ENCODE measurements around the gene ISY1.
"Not testable (repeated sequence)": the region's sequence is repeated elsewhere in the genome, so short reads cannot be mapped to it uniquely, and the experiment has no call there.

ISY1 gene

GRCh38 chr3:129176051-129176450 is 15.2 kb upstream of the ISY1 start:
- Mint-ChIP-seq H3K9me3 (no peaks in the 10 kb centered on the region), H3K27me3 (ENCODE audit: low read depth) (no peaks in the 10 kb centered on the region), H3K27ac (peak overlapping the region in 1 of 3 experiments; percentile 9), H3K4me1 (peaks cover 40% of the 10 kb centered on the region), H3K4me3 (no peak overlapping the region), H3K36me3 (ENCODE audit: low read depth) (peaks cover 46% of the 10 kb centered on the region)
- TF ChIP-seq CTCF (IDR thresholded peaks at IDR 0.05; ENCODE audit: unreplicated experiment in 3 of 3) = no peak

- no peaks in the 10 kb centered on the region for H3K9me3 Mint-ChIP-seq
- peaks cover 55% of the 10 kb centered on the region for H3K36me3 Mint-ChIP-seq (ENCODE audit: low read depth)
- no peak overlapping the region for H3K27ac Mint-ChIP-seq
- no peak for TF ChIP-seq CTCF (IDR thresholded peaks at IDR 0.05; ENCODE audit: unreplicated experiment in 3 of 3)
- no peak overlapping the region for H3K4me3 Mint-ChIP-seq
- no peaks in the 10 kb centered on the region for H3K27me3 Mint-ChIP-seq (ENCODE audit: low read depth)
- peaks cover 27% of the 10 kb centered on the region for H3K4me1 Mint-ChIP-seq
Observed at GRCh38 chr3:129173725-129174124, 12.9 kb upstream of the ISY1 start.

GRCh38 chr3:129173206-129173605 is 12.3 kb upstream of the ISY1 start:
- H3K27ac Mint-ChIP-seq = no peak overlapping the region
- H3K27me3 Mint-ChIP-seq (ENCODE audit: low read depth) = no peaks in the 10 kb centered on the region
- H3K9me3 Mint-ChIP-seq = no peaks in the 10 kb centered on the region
- TF ChIP-seq CTCF (IDR thresholded peaks at IDR 0.05; ENCODE audit: unreplicated experiment in 3 of 3) = no peak
- peaks cover 24% of the 10 kb centered on the region for H3K4me1 Mint-ChIP-seq
- no peak overlapping the region for H3K4me3 Mint-ChIP-seq
- H3K36me3 Mint-ChIP-seq (ENCODE audit: low read depth) = peaks cover 53% of the 10 kb centered on the region

- peaks cover 16% of the 10 kb centered on the region for H3K4me1 Mint-ChIP-seq
- no peak for TF ChIP-seq CTCF (IDR thresholded peaks at IDR 0.05; ENCODE audit: unreplicated experiment in 3 of 3)
- no peak overlapping the region for H3K27ac Mint-ChIP-seq
- no peak overlapping the region for H3K4me3 Mint-ChIP-seq
- peaks cover 50% of the 10 kb centered on the region for H3K36me3 Mint-ChIP-seq (ENCODE audit: low read depth)
- no peaks in the 10 kb centered on the region for H3K9me3 Mint-ChIP-seq
- no peaks in the 10 kb centered on the region for H3K27me3 Mint-ChIP-seq (ENCODE audit: low read depth)
Observed at GRCh38 chr3:129166579-129167332, 5.9 kb upstream of the ISY1 start.

GRCh38 chr3:129165594-129165993 is 4.7 kb upstream of the ISY1 start:
- peaks cover 17% of the 10 kb centered on the region for H3K4me1 Mint-ChIP-seq
- not testable (repeated sequence) for H3K27me3 Mint-ChIP-seq (ENCODE audit: low read depth)

GRCh38 chr3:129164500-129164899 is 3.6 kb upstream of the ISY1 start:
- H3K27me3 Mint-ChIP-seq (ENCODE audit: low read depth) = no peaks in the 10 kb centered on the region
- no peak for TF ChIP-seq CTCF (IDR thresholded peaks at IDR 0.05; ENCODE audit: unreplicated experiment in 3 of 3)
- H3K4me3 Mint-ChIP-seq = peak overlapping the region in 2 of 3 experiments; percentile 14 to 30
- H3K9me3 Mint-ChIP-seq = no peaks in the 10 kb centered on the region
- peaks cover 27% of the 10 kb centered on the region for H3K4me1 Mint-ChIP-seq
- no peak overlapping the region for H3K27ac Mint-ChIP-seq
- H3K36me3 Mint-ChIP-seq (ENCODE audit: low read depth) = peaks cover 29% of the 10 kb centered on the region

More at GRCh38 chr3:129165594-129165993, 4.7 kb upstream of the ISY1 start:
- not testable (repeated sequence) for H3K4me3 Mint-ChIP-seq, H3K9me3 Mint-ChIP-seq, H3K27ac Mint-ChIP-seq
- peaks cover 40% of the 10 kb centered on the region for H3K36me3 Mint-ChIP-seq (ENCODE audit: low read depth)
